Neural progenitor cell (in vitro differentiated cells): ENCODE results near the gene DMAC2. TPM values are rescaled to one million over a fixed set of nuclear protein-coding genes. Genes with fewer than 3 reads are reported as not detected.

Source experiments
- DNase-seq: peaks from one replicate; pipeline ENCODE4 v3.0.0-alpha.2; 2016; ENCODE audit warnings: low spot score
- H2AFZ ChIP-seq: fragments of 200-600 bp; sonication (generic); replicated peaks from 2 replicates; pipeline ENCODE4 v1.6.1; 2016; ENCODE audit warnings: antibody characterized with exemption
- H3F3A ChIP-seq: fragments of 200-600 bp; sonication (generic); 2 replicates; pipeline ENCODE4 v1.6.1; 2016; ENCODE audit warnings: antibody characterized with exemption, low read depth
- H3K27ac ChIP-seq: fragments of 200-600 bp; sonication (generic); 2 replicates; pipeline ENCODE4 v1.5.1; 2016; ENCODE audit warnings: mild to moderate bottlenecking
- H3K27me3 ChIP-seq: fragments of 200-600 bp; sonication (generic); 2 replicates; pipeline ENCODE4 v1.6.1; 2016; ENCODE audit warnings: mild to moderate bottlenecking, moderate library complexity
- H3K36me3 ChIP-seq: fragments of 200-600 bp; sonication (generic); 2 replicates; pipeline ENCODE4 v1.5.1; 2016
- H3K4me1 ChIP-seq: fragments of 200-600 bp; sonication (generic); 2 replicates; pipeline ENCODE4 v1.6.1; 2016; ENCODE audit warnings: mixed run types
- H3K4me2 ChIP-seq: fragments of 200-600 bp; sonication (generic); 2 replicates; pipeline ENCODE4 v1.6.1; 2016
- H3K4me3 ChIP-seq: fragments of 200-600 bp; sonication (generic); 2 replicates; pipeline ENCODE4 v1.5.1; 2016
- H3K79me2 ChIP-seq: fragments of 200-600 bp; sonication (generic); 2 replicates; pipeline ENCODE4 v1.6.1; 2016; ENCODE audit warnings: low read depth
- H3K9ac ChIP-seq: fragments of 200-600 bp; sonication (generic); 2 replicates; pipeline ENCODE4 v1.6.1; 2016
- H3K9me3 ChIP-seq: fragments of 200-600 bp; sonication (generic); 2 replicates; pipeline ENCODE4 v1.5.1; 2016; ENCODE audit warnings: low read depth
- H4K20me1 ChIP-seq: fragments of 200-600 bp; sonication (generic); 2 replicates; pipeline ENCODE4 v1.6.1; 2016; ENCODE audit warnings: low read depth
- H3K27ac Mint-ChIP-seq: 3 replicates; pipeline ENCODE4 v1.8.0; 2021; ENCODE audit warnings: mixed read lengths
- H3K27me3 Mint-ChIP-seq: 2 replicates; pipeline ENCODE4 v1.8.0; 2022; ENCODE audit warnings: low read depth, mild to moderate bottlenecking, inconsistent platforms, moderate library complexity, mixed read lengths; ENCODE audit not compliant: insufficient read depth
- H3K36me3 Mint-ChIP-seq: 3 replicates; pipeline ENCODE4 v1.8.0; 2021; ENCODE audit warnings: mixed read lengths
- H3K4me1 Mint-ChIP-seq: 3 replicates; pipeline ENCODE4 v1.8.0; 2021; ENCODE audit warnings: mixed read lengths
- H3K4me3 Mint-ChIP-seq: 3 replicates; pipeline ENCODE4 v1.8.0; 2021; ENCODE audit warnings: mild to moderate bottlenecking, moderate library complexity, mixed read lengths
- H3K9me3 Mint-ChIP-seq: 3 replicates; pipeline ENCODE4 v1.8.0; 2020; ENCODE audit warnings: mixed read lengths
- EZH2 ChIP-seq: fragments of 200-600 bp; sonication (generic); IDR thresholded peaks from 2 replicates; pipeline ENCODE4 v1.6.1; 2017; ENCODE audit warnings: antibody characterized with exemption, mild to moderate bottlenecking, moderate library complexity
- EZH2phosphoT487 ChIP-seq: fragments of 200-600 bp; sonication (generic); IDR thresholded peaks from 2 replicates; pipeline ENCODE4 v1.6.1; 2017; ENCODE audit warnings: antibody characterized with exemption
- total RNA-seq: library from RNA; depleted of rRNA; stranded (reverse); fragments of >200 nt; gene quantifications from 2 replicates; pipeline ENCODE4 v1.2.3, GENCODE V29; 2015; ENCODE audit warnings: low replicate concordance
- TF ChIP-seq, protein P1 (sequence below): fragments of 200-600 bp; sonication (generic); IDR thresholded peaks from 2 replicates; pipeline ENCODE4 v1.5.1; 2017; ENCODE audit warnings: antibody characterized with exemption, mild to moderate bottlenecking

The DMAC2 gene
- total RNA-seq, 1 donor from 2014 or later = 39.8 TPM

DNA sequence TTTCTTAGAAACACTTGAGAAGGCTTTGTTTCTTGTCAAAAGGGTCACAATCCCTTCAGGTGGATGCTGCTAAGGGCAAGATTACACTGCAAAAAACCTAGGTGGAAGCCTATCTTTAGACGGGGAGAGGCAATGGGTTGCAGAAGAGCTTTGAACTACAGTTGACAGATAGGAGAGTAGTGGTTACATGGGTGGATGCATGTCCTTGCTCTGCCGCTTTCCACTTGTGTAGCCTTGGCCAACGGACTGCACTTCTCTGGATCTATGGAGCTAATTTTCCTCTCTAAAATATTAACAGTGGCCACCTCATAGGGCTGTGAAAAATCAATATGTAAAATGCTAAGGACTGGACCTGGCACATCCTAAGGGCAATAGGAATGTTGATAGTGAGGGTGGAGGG, 41.1 kb downstream of the DMAC2 start:
- Histone ChIP-seq H3F3A (peaks cover 4% of the 10 kb centered on the region), H3K27me3 (no peaks in the 10 kb centered on the region), H4K20me1 (peaks cover 5% of the 10 kb centered on the region), H3K9me3 (no peaks in the 10 kb centered on the region), H3K9ac (peak overlapping the region; percentile 93), H3K4me3 (peak overlapping the region; percentile 98), H3K4me2 (peak overlapping the region; percentile 95), H2AFZ (no peak overlapping the region), H3K4me1 (peaks cover 7% of the 10 kb centered on the region), H3K36me3 (no peaks in the 10 kb centered on the region), H3K27ac (no peak overlapping the region), H3K79me2 (peaks cover 42% of the 10 kb centered on the region)
- Mint-ChIP-seq H3K4me1 (peaks cover 26% of the 10 kb centered on the region), H3K4me3 (peak overlapping the region; percentile 98), H3K27ac (no peak overlapping the region), H3K36me3 (peaks cover 2% of the 10 kb centered on the region), H3K27me3 (peaks cover 8% of the 10 kb centered on the region), H3K9me3 (no peaks in the 10 kb centered on the region)
- TF ChIP-seq EZH2 (no peak), EZH2phosphoT487 (no peak)
- TF ChIP-seq, protein P1, sequence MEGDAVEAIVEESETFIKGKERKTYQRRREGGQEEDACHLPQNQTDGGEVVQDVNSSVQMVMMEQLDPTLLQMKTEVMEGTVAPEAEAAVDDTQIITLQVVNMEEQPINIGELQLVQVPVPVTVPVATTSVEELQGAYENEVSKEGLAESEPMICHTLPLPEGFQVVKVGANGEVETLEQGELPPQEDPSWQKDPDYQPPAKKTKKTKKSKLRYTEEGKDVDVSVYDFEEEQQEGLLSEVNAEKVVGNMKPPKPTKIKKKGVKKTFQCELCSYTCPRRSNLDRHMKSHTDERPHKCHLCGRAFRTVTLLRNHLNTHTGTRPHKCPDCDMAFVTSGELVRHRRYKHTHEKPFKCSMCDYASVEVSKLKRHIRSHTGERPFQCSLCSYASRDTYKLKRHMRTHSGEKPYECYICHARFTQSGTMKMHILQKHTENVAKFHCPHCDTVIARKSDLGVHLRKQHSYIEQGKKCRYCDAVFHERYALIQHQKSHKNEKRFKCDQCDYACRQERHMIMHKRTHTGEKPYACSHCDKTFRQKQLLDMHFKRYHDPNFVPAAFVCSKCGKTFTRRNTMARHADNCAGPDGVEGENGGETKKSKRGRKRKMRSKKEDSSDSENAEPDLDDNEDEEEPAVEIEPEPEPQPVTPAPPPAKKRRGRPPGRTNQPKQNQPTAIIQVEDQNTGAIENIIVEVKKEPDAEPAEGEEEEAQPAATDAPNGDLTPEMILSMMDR = no peak
- DNase-seq = no peak

DNA sequence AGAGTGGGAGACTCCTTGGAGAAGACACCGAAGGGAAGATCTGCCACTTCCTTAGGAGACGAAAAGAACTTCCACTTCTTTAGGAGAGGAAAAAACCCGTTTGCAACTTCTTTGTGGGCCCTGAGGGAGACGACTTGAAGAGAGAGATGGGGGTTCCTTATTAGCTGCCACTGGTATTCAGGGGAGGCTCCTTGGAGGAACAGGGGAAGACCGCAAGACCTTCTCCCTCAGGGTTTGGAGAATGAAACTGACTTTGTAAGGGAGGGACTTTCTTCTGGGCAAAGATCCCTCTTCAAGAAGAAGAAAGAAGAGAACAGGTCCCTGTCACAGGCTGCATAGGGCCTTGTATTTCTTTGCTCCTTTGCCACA, 41.7 kb downstream of the DMAC2 start:
- Mint-ChIP-seq H3K27ac (peak overlapping the region; percentile 100), H3K9me3 (no peaks in the 10 kb centered on the region), H3K27me3 (peaks cover 8% of the 10 kb centered on the region), H3K36me3 (peaks cover 2% of the 10 kb centered on the region), H3K4me1 (peaks cover 26% of the 10 kb centered on the region), H3K4me3 (peak overlapping the region; percentile 98)
- H3K36me3 ChIP-seq = no peaks in the 10 kb centered on the region
- H3K9ac ChIP-seq = peak overlapping the region; percentile 93
- H3K27ac ChIP-seq = peak overlapping the region; percentile 97
- H4K20me1 ChIP-seq = peaks cover 5% of the 10 kb centered on the region
- H3F3A ChIP-seq = peaks cover 4% of the 10 kb centered on the region
- H3K27me3 ChIP-seq = no peaks in the 10 kb centered on the region
- peaks cover 7% of the 10 kb centered on the region for H3K4me1 ChIP-seq
- peaks cover 42% of the 10 kb centered on the region for H3K79me2 ChIP-seq
- H3K4me3 ChIP-seq = peak overlapping the region; percentile 98
- peak; percentile 16 for DNase-seq
- H3K9me3 ChIP-seq = no peaks in the 10 kb centered on the region
- TF ChIP-seq EZH2phosphoT487 = no peak
- TF ChIP-seq EZH2 = no peak
- TF ChIP-seq, protein P1 = no peak
- peak overlapping the region; percentile 94 for H2AFZ ChIP-seq
- peak overlapping the region; percentile 95 for H3K4me2 ChIP-seq

DNA sequence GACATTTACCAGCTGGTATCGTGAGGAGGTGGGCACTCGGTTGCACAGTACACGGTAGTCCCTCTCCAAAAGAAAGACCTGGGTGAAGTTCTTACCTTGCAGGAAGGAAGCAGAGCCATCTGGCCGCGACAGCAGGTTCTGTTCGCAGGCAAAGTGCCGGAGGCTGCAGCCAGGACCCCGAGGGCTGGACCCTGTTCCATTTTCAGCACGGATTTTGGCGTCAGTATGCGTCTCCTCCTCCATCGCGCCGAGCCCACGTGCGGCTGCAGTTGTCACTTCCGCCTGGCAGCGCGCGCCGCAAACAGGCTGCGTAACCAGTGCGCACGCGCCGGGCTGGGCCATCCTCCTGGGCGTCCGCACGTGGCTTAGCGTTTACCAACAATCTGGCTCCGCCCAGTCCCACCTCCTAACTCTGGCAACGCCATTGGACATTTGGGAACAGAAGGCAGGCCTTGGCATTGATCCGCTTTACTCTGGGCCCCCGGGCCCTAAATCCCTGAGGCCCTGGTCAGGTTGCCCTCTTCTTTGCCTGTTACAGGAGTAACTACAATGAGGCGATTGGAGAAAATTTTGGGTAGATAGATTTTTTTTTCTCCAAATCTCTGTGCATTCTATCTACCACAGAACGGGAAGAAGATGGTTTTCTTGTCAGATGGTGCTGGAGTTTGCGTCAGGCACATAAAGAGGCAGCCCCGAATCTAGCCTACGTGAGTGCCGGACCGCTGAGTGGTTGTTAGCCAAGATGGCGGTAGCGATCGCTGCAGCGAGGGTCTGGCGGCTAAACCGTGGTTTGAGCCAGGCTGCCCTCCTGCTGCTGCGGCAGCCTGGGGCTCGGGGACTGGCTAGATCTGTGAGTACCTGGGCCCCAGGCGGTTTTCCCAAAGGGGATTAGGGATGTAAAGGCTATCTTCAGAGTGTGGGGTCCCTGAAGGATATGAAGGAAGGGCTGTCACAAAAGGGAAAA, 42.3 kb downstream of the DMAC2 start, which contains the start of the genes BCKDHA and EXOSC5:
Gene BCKDHA, plus strand, starts transcription at position 733 of the 964 bp plus-strand sequence. Its CDS starts 10 bp downstream, at position 743.
Gene EXOSC5, minus strand, starts transcription at position 274 of the 964 bp plus-strand sequence. Its CDS starts 31 bp downstream, at position 243.
- TF ChIP-seq EZH2 (no peak), EZH2phosphoT487 (no peak)
- H3F3A ChIP-seq = peaks cover 4% of the 10 kb centered on the region
- no peaks in the 10 kb centered on the region for H3K9me3 ChIP-seq
- peak within 1 kb of the TSS; percentile 94 for H2AFZ ChIP-seq
- Mint-ChIP-seq H3K4me1 (peaks cover 26% of the 10 kb centered on the region), H3K4me3 (peak within 1 kb of the TSS; percentile 98), H3K27ac (peak within 1 kb of the TSS; percentile 100), H3K9me3 (no peaks in the 10 kb centered on the region), H3K36me3 (peaks cover 2% of the 10 kb centered on the region), H3K27me3 (peaks cover 8% of the 10 kb centered on the region)
- H3K36me3 ChIP-seq = no peaks in the 10 kb centered on the region
- peak within 1 kb of the TSS; percentile 98 for H3K4me3 ChIP-seq
- H3K4me2 ChIP-seq = peak within 1 kb of the TSS; percentile 97
- H3K27me3 ChIP-seq = no peaks in the 10 kb centered on the region
- H3K9ac ChIP-seq = peak within 1 kb of the TSS; percentile 93
- H3K4me1 ChIP-seq = peaks cover 7% of the 10 kb centered on the region
- H3K79me2 ChIP-seq = peaks cover 42% of the 10 kb centered on the region
- H4K20me1 ChIP-seq = peaks cover 5% of the 10 kb centered on the region
- peak; percentile 100 for DNase-seq
- H3K27ac ChIP-seq = peak within 1 kb of the TSS; percentile 97
